GM12878 (cell line): Measurements from ENCODE around the gene CTSC. TPM values are rescaled to one million over a fixed set of nuclear protein-coding genes. Genes with fewer than 3 reads are reported as not detected.

Source experiments
- EP300 ChIP-seq, 2 experiments: fragments of 150-350 bp in 1 of 2; IDR thresholded peaks; 2 replicates each; pipeline ENCODE4 v1.6.1; 2011 to 2012; ENCODE audit warnings: low read depth in 2 of 2, low read length in 2 of 2, borderline replicate concordance in 1 of 2, improper control_type of control experiment in 1 of 2, inconsistent platforms in 1 of 2; ENCODE audit not compliant: control insufficient read depth in 1 of 2
- FOXM1 ChIP-seq: IDR thresholded peaks from 2 replicates; pipeline ENCODE4 v1.6.1; 2012; ENCODE audit warnings: low read depth, mild to moderate bottlenecking, inconsistent platforms, low read length, moderate library complexity
- GABPA ChIP-seq: IDR thresholded peaks from 2 replicates; pipeline ENCODE4 v1.6.1; 2014; ENCODE audit warnings: antibody characterized with exemption, low read depth, mild to moderate bottlenecking, inconsistent platforms
- NBN ChIP-seq: fragments of 450-650 bp; IDR thresholded peaks from 2 replicates; pipeline ENCODE4 v1.6.1; 2016
- RCOR1 ChIP-seq: conservative IDR thresholded peaks from 2 replicates; pipeline ENCODE4 v1.6.1; 2012; ENCODE audit warnings: low read depth, low read length, improper control_type of control experiment
- SIX5 ChIP-seq: IDR thresholded peaks from 2 replicates; pipeline ENCODE4 v1.6.1; 2011; ENCODE audit warnings: mild to moderate bottlenecking, low read depth, low read length, moderate library complexity; ENCODE audit not compliant: severe bottlenecking
- SMC3 ChIP-seq: IDR thresholded peaks from 2 replicates; pipeline ENCODE4 v1.6.1; 2011; ENCODE audit warnings: low read length, improper control_type of control experiment, borderline replicate concordance
- SPI1 ChIP-seq: IDR thresholded peaks from 2 replicates; pipeline ENCODE4 v1.6.1; 2011; ENCODE audit warnings: low read depth, mild to moderate bottlenecking, low read length, moderate library complexity, borderline replicate concordance; ENCODE audit not compliant: insufficient read depth
- STAT1 ChIP-seq: fragments of 450-650 bp; conservative IDR thresholded peaks from 2 replicates; pipeline ENCODE4 v1.6.1; 2014; ENCODE audit warnings: antibody characterized with exemption, mild to moderate bottlenecking
- TCF12 ChIP-seq: IDR thresholded peaks from 2 replicates; pipeline ENCODE4 v1.6.1; 2011; ENCODE audit warnings: low read depth, mild to moderate bottlenecking, low read length
- YY1 ChIP-seq: IDR thresholded peaks from 2 replicates; pipeline ENCODE4 v1.6.1; 2011; ENCODE audit warnings: low read depth, mild to moderate bottlenecking, low read length
- ZBED1 ChIP-seq: IDR thresholded peaks from 2 replicates; pipeline ENCODE4 v1.6.1; 2016; ENCODE audit warnings: borderline replicate concordance
- polyA plus RNA-seq, 11 experiments: library from polyadenylated mRNA; depleted of rRNA in 4 of 11; unstranded in 6 of 11; stranded (reverse) in 5 of 11; fragments of >200 nt; fragmentation: Nextera tagmentation in 4 of 11; fragmentation: Illumina TruSeq in 1 of 11; extraction: Ambion mirVana in 4 of 11; extraction: Trizol in 1 of 11; gene quantifications; 1 replicate in 1 of 11; 2 replicates in 10 of 11; pipeline versions ENCODE4 v1.2.1 to v1.2.3, GENCODE V29; 2011 to 2016; ENCODE audit warnings: inconsistent platforms in 2 of 11, missing spikeins in 2 of 11, low read depth in 1 of 11
- total RNA-seq, 4 experiments: library from RNA; depleted of rRNA in 3 of 4; stranded (reverse); fragments of >200 nt in 3 of 4; fragmentation: Illumina TruSeq in 1 of 4; extraction: Trizol in 1 of 4; gene quantifications; 2 replicates each; pipeline versions ENCODE4 v1.2.1 to v1.2.3, GENCODE V29; 2013 to 2021
- TF ChIP-seq, protein P1 (sequence below): IDR thresholded peaks from 2 replicates; pipeline ENCODE4 v1.6.1; 2011; ENCODE audit warnings: borderline replicate concordance, low read depth, mild to moderate bottlenecking, moderate library complexity, low read length; ENCODE audit not compliant: insufficient read depth, poor library complexity, severe bottlenecking
- TF ChIP-seq, protein P2 (sequence below): IDR thresholded peaks from 2 replicates; pipeline ENCODE4 v1.6.1; 2012; ENCODE audit warnings: low read depth, low read length, improper control_type of control experiment
- TF ChIP-seq, protein P3 (sequence below): IDR thresholded peaks from 2 replicates; pipeline ENCODE4 v1.6.1; 2011; ENCODE audit warnings: low read depth, low read length, improper control_type of control experiment, borderline replicate concordance
- TF ChIP-seq, protein P4 (sequence below): IDR thresholded peaks from 2 replicates; pipeline ENCODE4 v1.6.1; 2011; ENCODE audit warnings: borderline replicate concordance, low read depth, mild to moderate bottlenecking, moderate library complexity, mixed read lengths, low read length; ENCODE audit not compliant: insufficient read depth; ENCODE audit errors: extremely low read length
- TF ChIP-seq, protein P5 (sequence below): fragments of 450-650 bp; IDR thresholded peaks from 2 replicates; pipeline ENCODE4 v1.6.1; 2018; ENCODE audit warnings: mild to moderate bottlenecking, low read depth, moderate library complexity; ENCODE audit not compliant: partially characterized antibody

Gene CTSC
- total and polyA plus RNA-seq, 10 of the 15 experiments (the other 5 are each of a cell fraction or from before 2014, with no cell fraction given) = 289 to 1,123 (median 430) TPM

DNA sequence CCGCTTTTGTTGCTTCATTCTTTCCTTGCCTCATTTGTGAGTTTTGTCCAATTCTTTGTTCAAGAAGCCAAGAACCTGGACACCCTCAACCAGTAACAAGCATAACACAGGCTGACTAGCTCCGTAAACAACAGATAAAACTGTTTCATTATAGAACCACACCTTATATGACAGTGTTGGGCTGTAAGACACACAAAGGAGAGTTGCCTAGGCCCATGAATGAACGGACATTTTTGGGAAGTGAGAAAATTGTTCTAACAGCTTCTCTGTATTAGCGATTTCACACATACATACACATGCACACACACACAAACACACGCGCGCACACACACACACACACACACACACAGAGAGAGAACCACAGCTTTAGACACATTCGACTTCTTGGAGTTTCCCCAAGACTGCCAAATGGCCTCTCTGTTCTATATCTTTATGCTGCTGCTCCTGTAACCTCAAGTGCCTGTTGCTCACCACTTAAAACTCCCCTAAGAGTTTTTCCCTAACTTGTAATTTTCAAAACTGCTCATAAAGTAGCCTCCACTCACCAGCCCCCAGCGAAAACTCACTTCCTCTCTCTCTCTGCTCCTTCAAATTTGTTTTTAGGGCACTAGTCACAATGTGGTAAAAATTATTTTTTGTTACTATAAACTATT is 35.9 kb downstream of the CTSC start (continued):
- TF ChIP-seq EP300 (IDR thresholded peaks at IDR 0.05; ENCODE audit: borderline replicate concordance in 1 of 2, control insufficient read depth in 1 of 2, low read depth in 2 of 2, low read length in 2 of 2) (peak; percentile 86 to 95; a peak in 3 of 4 replicates), FOXM1 (peak; percentile 88; the same call in 1 of the 2 replicates), SMC3 (peak; percentile 32; the same call in 1 of the 2 replicates), RCOR1 (no peak; the same call in 1 of the 2 replicates), GABPA (peak; percentile 62), YY1 (peak; percentile 81), SPI1 (peak; percentile 84), ZBED1 (peak; percentile 73; the same call in 1 of the 2 replicates), STAT1 (0 out of 2 replicates have a peak, but pooled peaks have one; percentile 56), NBN (peak; percentile 99), SIX5 (no peak), TCF12 (peak; percentile 51; the same call in 1 of the 2 replicates)
- TF ChIP-seq, protein P1, sequence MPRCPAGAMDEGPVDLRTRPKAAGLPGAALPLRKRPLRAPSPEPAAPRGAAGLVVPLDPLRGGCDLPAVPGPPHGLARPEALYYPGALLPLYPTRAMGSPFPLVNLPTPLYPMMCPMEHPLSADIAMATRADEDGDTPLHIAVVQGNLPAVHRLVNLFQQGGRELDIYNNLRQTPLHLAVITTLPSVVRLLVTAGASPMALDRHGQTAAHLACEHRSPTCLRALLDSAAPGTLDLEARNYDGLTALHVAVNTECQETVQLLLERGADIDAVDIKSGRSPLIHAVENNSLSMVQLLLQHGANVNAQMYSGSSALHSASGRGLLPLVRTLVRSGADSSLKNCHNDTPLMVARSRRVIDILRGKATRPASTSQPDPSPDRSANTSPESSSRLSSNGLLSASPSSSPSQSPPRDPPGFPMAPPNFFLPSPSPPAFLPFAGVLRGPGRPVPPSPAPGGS = peak; percentile 96
- TF ChIP-seq, protein P2, sequence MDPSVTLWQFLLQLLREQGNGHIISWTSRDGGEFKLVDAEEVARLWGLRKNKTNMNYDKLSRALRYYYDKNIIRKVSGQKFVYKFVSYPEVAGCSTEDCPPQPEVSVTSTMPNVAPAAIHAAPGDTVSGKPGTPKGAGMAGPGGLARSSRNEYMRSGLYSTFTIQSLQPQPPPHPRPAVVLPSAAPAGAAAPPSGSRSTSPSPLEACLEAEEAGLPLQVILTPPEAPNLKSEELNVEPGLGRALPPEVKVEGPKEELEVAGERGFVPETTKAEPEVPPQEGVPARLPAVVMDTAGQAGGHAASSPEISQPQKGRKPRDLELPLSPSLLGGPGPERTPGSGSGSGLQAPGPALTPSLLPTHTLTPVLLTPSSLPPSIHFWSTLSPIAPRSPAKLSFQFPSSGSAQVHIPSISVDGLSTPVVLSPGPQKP = no peak
- TF ChIP-seq, protein P3, sequence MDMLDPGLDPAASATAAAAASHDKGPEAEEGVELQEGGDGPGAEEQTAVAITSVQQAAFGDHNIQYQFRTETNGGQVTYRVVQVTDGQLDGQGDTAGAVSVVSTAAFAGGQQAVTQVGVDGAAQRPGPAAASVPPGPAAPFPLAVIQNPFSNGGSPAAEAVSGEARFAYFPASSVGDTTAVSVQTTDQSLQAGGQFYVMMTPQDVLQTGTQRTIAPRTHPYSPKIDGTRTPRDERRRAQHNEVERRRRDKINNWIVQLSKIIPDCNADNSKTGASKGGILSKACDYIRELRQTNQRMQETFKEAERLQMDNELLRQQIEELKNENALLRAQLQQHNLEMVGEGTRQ = no peak
- TF ChIP-seq, protein P4, sequence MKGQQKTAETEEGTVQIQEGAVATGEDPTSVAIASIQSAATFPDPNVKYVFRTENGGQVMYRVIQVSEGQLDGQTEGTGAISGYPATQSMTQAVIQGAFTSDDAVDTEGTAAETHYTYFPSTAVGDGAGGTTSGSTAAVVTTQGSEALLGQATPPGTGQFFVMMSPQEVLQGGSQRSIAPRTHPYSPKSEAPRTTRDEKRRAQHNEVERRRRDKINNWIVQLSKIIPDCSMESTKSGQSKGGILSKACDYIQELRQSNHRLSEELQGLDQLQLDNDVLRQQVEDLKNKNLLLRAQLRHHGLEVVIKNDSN = no peak
- TF ChIP-seq, protein P5, sequence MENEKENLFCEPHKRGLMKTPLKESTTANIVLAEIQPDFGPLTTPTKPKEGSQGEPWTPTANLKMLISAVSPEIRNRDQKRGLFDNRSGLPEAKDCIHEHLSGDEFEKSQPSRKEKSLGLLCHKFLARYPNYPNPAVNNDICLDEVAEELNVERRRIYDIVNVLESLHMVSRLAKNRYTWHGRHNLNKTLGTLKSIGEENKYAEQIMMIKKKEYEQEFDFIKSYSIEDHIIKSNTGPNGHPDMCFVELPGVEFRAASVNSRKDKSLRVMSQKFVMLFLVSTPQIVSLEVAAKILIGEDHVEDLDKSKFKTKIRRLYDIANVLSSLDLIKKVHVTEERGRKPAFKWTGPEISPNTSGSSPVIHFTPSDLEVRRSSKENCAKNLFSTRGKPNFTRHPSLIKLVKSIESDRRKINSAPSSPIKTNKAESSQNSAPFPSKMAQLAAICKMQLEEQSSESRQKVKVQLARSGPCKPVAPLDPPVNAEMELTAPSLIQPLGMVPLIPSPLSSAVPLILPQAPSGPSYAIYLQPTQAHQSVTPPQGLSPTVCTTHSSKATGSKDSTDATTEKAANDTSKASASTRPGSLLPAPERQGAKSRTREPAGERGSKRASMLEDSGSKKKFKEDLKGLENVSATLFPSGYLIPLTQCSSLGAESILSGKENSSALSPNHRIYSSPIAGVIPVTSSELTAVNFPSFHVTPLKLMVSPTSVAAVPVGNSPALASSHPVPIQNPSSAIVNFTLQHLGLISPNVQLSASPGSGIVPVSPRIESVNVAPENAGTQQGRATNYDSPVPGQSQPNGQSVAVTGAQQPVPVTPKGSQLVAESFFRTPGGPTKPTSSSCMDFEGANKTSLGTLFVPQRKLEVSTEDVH = no peak
